HEK293T (cell line): ENCODE measurements around the gene B3GLCT.

Source experiments
- FOXA1 ChIP-seq: fragments of 450-650 bp; IDR thresholded peaks from 2 replicates; pipeline ENCODE4 v1.6.1; 2016; ENCODE audit warnings: mild to moderate bottlenecking
- FOXM1 ChIP-seq: fragments of 450-650 bp; IDR thresholded peaks from 2 replicates; pipeline ENCODE4 v1.6.1; 2017; ENCODE audit warnings: mild to moderate bottlenecking, borderline replicate concordance

DNA sequence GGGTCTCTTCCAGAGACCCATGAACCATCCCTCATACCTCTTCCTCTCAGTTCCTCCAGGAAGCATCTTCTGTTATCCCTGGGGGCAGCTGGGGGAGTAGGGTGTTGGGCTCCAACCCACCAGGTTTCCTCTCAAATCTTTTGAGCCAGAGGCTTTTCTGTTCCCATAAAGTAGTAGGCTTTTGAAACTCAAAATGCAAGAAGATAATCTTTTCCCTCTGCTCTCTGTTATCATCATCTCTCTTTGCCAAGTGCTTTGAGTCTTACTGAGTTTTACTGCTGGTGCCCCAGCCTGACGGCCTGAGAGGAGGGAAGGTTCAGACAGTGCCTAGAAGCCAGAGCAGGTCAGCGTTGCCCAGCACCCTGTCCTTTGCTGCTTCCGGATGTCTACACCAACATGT lies 157.2 kb downstream of the B3GLCT start:
- no peak for TF ChIP-seq FOXA1
- TF ChIP-seq FOXM1: no peak
